HCT116 (cell line): ENCODE measurements around the gene THRB.

Experiments used
- CTCF ChIP-seq, 3 experiments: fragments of 200-600 bp in 1 of 3; sonication (generic) in 1 of 3; IDR thresholded peaks in 2 of 3; conservative IDR thresholded peaks in 1 of 3; 2 replicates each; pipeline ENCODE4 v1.5.1; 2012 to 2017; ENCODE audit warnings: low read depth in 2 of 3, low read length in 2 of 3, antibody characterized with exemption in 1 of 3, borderline replicate concordance in 1 of 3, control low read depth in 1 of 3, mild to moderate bottlenecking in 1 of 3, mixed read lengths in 1 of 3, mixed run types in 1 of 3, moderate library complexity in 1 of 3; ENCODE audit not compliant: insufficient read depth in 1 of 3
- MAX ChIP-seq: IDR thresholded peaks from 2 replicates; pipeline ENCODE4 v1.6.1; 2012
- REST ChIP-seq: IDR thresholded peaks from 2 replicates; pipeline ENCODE4 v1.6.1; 2012; ENCODE audit warnings: low read depth
- ZFX ChIP-seq: fragments of 450-650 bp; IDR thresholded peaks from 2 replicates; pipeline ENCODE4 v1.6.1; 2017
- ZNF274 ChIP-seq: fragments of 200-500 bp; sonication (Bioruptor generic); IDR thresholded peaks from 2 replicates; pipeline ENCODE4 v1.6.1; 2014; ENCODE audit warnings: mild to moderate bottlenecking, low read depth, low read length, inconsistent platforms

DNA sequence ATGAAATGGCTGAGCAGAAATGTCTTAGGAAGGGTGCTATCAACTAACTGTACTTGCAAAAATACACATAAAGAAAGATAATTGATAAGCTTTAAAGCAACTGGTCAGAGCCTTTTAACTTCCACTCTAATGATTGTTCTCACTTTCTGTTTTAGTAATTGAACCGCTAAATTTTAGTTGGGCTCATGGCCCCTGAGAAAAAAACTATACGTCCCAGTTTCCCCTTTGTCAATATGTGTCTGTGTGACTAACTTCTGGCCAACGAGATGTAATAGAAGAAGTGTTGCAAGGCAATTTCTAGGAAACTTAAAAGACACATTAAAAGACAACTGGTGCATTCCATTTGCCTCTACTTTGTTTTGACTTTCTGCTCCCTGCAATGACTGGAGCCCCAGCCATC, 325.7 kb downstream of the THRB start:
- TF ChIP-seq CTCF (IDR thresholded peaks at IDR 0.05 in 2 of 3, conservative IDR thresholded peaks at IDR 0.05 in 1 of 3; ENCODE audit: borderline replicate concordance in 1 of 3, insufficient read depth in 1 of 3, low read depth in 2 of 3, low read length in 2 of 3) (no peak), ZFX (no peak), ZNF274 (no peak), MAX (no peak), REST (no peak)
